HG03196 (cell line): ENCODE measurements around the gene NAT10.
"Not testable (repeated sequence)": the region's sequence is repeated elsewhere in the genome, so short reads cannot be mapped to it uniquely, and the experiment has no call there.

Experiments used
- ATAC-seq: cut with Tn5 transposase; IDR thresholded peaks from one replicate; pipeline ENCODE4 v1.9.1; 2021; ENCODE audit not compliant: unreplicated experiment

NAT10 gene

DNA sequence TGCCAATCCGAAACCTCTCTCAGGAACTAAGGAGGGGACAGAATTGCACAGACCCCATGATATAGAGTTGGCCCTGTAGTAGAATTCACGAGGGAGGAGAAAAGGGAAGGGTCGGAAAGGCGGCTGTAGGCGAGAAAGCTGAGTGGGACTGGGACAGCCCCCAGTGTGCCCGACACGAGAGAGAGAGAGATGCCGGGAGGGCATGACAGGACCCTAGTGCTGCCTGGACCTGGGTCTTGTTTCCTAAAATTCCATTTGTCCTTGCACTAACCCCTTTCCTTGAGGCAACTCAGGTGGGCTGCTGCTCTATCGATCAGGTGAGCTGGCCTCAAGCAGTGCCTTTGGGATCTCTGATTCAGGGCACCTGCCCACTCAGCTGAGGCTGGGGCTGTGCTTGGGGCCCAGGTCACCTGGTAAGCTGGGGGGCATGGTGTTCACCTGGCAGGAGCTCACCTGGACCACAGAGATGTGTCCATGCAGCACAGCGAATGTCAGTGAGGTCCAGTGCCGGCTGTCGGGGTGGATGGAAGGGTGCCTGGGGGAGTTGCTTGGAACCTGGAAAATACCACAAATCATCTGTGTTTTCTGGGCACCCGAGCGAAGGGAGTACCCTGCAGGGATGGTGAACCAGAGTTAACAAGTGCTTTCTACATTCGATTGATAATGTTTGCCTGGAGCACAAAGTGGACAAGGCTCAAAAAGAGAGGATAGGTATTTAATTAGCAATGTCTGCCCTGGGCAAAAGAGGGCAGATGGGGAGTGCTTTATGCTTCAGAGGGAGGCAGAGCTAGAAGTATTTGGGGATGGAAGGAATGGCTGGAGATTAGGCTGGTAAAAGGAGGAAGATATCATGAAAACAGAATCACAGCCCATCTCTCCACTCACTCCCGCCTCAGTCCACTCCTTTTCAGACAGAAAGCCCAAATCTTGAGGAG lies 61.6 kb downstream of the NAT10 start:
- no peak for ATAC-seq

DNA sequence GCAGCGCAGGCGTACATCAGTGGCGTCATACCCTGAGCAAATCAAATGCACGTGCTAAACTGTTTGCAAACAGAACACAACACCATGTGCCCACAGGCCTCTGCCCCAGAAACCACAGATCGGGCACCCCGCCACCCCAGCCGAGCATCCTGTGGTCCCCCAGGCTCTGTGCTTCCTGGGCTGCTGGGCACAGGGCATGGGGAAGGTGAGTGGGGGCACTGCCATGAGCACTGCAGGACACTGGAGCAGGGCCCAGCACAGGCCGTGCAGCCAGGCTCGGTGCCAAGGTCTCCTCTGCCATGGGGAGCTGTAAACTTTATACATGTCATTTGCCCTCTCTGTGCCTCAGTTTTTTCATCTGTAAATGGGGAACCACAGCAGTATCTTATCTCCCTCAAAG lies 62.5 kb downstream of the NAT10 start:
- no peak for ATAC-seq

DNA sequence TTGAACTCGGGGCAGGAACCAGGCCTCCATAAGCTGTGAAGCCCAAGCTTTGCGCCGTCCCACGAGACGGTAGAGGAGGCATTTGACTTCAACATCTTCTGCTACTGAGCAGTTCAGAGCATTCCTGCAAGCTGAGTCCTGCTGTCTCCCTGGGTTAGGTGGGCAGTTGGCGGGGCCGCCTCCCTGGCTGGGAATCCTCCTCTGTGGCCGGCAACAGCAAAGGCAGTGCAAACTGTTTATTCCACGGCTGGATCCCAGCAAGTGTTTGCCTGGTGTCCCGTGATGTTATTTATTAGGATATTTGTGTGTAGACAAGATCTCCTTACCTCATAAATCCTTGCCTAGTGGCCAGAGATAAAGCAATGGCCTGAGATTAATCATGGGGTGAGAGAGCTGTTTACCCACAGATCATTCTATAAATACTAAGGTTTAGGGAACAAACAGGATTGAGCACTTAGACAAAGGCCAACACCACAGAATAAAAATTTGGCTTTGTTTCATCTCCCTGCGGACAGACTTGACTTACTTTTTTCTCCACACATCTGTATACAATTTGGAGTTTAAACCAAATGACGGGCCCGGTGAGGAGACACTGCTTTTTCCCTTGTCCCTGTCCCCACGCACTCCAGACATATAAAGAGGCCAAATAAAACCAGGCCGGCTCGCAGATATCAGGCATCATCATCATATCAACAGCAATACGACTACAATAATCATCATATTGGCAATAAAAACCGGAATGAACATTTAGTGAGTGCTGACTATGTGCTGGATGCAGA lies 63.4 kb downstream of the NAT10 start:
- ATAC-seq, result no peak

DNA sequence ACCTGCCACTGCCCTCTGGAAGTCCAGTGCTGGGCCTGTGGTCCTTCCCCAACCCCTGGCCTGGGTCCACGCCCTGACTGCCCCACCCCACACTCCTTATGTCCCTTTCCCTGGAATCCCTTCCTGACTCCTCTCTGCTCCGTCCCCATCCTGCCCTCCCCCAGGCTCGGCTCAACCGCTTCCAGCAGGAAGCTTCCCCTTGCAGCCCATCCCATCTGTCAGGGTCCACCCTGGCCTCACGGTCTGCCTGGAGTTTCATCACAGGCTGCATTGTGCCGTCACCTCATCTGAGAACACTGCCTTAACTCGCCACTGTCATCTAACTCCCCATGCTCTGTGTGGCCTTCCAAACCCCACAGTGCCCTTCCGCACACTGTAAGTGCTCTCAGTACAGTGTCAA lies 64.3 kb downstream of the NAT10 start:
- no peak for ATAC-seq

DNA sequence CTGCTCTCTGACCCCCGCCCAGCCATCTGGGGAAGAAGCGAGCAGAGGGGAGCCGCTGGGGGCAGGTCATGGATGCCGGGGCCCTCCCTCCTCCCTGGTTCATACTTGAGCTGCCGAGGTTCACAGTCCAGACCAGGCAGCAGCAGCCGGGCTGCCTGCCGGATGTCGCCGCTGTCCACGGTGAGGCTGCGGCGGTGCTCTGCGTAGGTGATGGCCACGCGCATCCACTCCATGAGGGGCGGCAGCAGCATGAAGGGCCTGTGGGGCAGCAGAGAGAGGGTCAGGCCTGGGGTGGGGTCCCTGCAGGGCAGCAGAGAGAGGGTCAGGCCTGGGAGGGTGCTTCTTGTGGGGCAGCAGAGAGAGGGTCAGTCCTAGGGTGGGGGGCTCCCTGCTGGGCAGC lies 67.6 kb downstream of the NAT10 start:
- ATAC-seq, result no peak

DNA sequence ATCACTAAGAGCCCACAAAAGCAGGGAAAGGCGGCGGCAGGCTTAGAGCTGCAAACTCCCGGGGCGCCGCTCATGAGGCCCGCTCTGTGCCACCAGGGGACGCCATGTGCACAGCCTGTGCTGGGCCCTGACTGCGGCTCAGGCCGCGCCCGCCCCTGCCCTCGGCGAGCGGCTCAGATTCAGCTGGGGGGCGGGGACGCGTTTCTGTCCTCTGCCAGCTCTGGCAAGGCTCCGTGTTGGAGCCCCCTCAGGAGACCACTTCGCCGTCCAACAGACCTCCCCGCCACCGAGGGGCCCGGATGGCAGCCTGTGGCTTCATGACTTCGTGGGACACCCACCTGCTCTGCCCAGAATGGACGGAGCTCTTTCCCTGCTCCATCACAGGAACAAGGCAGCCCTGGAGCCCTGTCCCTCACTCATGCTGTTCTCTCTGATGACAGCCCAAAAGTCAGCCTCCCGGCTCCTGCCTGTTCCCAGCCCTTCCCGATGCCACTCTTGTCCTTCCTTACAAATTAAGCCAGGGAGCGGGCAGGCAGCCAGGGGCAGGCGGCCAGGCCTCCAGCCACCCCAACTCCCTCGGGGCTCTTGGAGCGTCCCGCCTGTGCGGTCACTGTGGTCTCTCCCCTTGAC lies 69.1 kb downstream of the NAT10 start:
- peak; percentile 61 for ATAC-seq

DNA sequence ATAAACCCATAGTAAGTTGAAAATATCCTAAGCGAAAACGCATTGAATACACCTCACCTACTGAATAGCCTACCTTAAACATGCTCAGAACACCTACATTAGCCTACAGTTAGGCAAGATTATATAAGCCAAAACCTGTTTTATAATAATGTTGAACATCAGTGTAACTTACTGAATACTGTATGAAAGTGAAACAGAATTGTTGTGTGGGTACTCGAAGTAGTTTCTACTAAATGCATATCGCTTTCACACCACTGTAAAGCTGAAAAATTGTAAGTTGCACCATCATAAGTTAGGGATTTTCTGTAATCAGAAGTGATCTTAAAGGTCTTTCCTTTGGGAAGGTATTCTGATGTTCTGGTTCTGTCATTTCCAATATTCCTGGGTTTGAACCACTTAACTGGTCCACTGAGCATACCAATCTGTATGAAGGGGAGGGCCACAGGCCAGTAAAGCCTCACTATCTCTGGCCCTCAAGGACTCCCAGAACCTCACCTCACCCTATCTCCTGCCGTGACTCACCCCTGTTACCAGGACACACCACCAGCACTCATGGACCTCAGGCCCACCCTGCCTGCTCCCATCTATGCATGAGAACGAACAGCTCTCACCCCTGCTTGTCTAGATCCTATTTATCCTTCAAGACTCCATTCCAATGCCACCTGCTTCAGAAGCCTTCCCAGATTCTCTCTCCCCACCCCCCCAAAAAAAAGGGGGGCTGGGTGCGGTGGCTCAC lies 70.0 kb downstream of the NAT10 start:
- no peak for ATAC-seq

DNA sequence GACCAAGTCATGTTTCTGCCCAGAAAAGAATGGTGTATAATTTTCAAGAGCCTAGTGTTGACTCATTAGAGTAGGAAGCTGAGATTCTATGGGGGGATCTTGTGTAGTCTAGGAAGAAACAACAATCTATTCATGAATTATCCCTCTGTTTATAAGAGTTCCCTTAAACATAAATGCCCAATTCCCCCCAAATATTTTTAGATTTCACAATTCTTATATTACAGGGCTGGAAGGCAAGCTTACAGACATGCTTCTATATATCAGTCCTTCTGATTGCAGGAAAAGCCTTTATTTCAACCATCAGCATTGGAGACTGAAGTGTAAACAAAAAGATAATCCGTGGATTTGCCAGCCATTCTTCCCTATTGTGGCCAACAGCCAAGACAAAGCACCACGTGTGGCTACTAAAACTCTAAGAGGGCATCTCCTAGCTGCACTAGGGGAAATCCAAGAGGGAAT lies 71.4 kb downstream of the NAT10 start:
- ATAC-seq, result no peak

DNA sequence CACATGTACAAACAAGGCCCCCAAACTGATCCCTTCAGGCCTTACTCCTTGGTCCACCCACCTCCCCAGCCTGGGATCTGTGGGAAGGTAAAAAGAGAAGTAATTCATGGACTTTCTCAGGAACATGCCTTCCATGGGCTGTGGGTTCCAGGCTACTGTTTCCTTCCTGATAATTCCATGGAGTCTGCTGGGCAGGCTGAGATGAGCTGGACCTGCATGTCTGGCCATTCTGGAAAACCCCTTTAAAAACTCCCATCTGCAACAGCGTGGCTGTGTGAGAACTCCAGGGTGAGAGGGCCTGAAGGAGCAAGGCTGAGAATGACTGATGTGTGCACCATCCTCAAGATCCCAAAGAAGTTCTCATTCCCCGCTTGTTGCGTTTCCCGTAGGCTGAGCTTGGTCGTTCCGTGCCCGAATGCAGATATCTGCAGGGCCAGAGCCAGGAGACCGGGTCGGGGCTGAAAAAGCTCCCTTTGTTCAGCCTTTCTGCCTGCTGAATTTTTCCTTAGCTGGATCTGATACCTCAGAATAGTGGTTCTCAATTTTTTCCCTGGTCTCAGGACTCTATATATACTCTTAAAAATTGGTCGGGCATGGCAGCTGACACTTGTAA lies 72.9 kb downstream of the NAT10 start:
- no peak for ATAC-seq

DNA sequence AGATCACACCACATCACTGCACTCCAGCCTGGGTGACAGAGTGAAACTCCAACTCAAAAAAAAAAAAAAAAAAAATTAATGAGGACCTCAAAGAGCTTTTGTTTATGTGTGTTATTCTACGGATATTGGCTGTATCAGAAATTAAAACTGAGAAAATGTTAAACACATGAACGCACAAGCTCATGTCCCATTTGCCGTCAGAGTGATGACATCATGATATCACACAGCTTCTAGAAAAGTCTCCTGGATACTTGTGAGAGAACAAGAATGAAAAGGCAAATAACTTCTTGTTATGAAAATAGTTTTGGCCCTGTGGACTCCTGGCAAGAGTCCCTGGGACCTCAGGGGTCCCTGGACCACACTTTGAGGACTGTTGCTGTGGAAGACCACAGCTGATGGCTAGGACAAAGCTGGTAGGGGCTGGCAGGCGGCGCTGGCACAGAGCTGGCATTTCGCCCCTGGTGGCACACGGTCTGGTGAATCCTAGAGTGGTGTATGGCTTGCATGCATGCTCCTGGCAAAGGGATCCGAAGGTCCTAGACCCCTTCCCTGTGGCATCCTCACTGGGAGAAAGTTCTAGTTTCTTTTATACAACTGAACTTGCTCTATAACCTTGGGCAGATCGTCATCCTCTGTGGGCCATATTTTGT lies 73.7 kb downstream of the NAT10 start:
- ATAC-seq, result no peak

DNA sequence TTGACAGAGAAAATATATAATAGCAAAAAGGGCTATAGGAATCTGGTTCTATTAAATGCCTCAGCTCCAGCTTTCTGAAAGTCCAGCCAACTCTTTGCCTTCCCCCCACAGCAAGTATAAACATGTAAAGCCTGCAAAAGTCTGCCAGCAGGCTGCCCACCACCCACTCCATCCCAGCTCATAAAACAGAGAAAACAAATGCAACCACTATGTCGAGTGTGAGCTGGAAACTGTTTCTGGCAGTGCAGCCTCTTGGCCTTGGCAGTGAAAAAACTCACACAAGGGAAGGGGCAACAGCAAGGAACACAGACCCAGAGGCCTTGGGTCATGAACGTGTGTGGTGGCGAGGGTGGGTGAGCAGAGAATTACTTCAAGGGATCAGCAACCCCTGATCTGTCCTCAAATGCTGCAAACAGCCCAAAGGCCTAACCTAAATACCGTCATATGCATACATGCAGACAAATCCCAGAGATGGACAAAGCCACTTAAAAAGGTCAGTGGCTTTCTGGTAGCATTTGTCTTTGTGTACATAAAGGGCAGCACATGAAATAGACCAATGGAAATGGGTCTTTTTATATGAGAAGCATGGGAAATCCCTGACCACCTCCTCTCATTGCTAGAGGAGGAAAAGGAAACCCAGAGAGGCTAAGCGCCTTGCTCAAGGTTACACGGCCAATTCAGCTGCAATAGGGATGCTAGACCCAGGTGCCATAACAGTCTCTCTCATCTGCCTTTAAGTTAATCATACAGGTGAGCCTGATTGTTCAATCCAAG lies 74.8 kb downstream of the NAT10 start:
- ATAC-seq, result no peak

DNA sequence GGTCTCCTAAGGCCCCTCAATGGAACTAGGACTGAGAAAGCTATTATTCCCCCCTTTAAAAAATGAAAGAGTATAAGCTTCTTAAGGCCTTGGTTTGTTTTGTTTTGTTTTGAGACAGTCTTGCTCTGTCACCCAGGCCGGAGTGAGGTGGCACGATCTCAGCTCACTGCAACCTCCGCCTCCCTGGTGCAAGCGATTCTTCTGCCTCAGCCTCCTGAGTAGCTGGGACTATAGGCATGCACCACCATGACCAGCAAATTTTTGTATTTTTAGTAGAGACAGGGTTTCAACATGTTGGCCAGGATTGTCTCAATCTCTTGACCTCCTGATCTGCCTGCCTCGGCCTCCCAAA lies 75.4 kb downstream of the NAT10 start:
- not testable (repeated sequence) for ATAC-seq

DNA sequence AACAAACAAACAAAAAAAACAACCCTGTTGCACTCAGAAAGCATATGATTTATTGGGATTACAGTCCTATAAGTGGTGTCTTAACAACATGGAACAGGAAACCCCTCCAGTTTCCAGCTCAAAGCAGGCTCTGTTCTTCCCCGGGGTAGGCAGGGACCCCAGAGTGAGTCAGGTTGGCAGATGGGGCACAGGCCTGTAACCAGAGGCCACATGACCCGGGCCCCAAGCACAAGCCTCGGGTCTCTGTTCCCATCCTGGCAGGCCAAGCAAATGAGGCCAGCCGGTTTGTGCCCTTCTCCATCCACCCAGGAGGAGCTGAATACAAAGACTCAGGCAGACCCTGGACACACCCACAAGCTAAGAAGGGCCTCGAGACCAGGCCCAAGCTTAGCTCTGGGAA lies 75.8 kb downstream of the NAT10 start:
- ATAC-seq, result no peak

DNA sequence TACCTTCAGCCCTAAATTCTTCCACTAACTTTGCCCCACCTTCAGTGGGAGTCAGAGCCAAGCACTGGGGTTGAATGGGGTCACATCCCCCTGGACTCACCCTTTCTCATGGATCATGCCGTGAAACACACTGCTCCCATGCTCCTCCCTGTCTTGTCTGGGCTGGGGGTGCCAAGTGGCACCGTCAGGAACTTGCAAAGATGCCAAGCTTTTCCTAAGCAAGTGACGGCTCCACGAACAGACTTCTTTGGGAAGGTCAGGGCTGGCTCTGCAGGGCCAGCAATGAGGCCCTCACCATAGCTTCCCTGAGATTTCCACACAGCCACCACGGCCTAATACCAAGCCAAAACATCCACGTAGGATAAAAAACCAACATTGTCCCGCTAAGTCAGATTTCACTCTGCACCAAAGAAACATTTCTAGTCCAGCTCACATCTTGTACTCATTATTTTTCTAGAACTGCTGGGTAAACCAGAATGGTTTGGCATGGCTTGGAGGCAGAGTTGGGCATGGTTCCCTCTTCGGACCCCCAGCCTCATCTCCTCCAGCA lies 76.5 kb downstream of the NAT10 start:
- no peak for ATAC-seq

DNA sequence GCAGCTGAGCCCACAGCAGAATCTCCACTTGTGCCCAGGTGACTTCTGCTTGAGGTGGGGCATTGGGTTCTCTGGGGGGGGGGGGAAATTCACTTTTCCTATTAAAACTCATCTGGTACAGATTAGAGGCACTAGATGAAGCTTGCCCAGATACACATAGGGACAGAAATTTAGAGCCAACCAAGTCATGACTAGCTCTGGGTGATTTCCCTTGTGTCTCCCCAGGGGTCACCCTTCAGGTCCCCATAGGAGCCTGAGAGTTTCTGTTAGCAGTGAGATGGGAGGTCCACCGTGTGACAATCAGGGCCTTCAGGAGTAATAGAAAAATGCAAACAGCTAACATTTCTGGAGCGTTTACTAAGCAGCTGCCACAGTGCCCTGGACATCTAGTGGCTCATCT lies 77.0 kb downstream of the NAT10 start:
- no peak for ATAC-seq

DNA sequence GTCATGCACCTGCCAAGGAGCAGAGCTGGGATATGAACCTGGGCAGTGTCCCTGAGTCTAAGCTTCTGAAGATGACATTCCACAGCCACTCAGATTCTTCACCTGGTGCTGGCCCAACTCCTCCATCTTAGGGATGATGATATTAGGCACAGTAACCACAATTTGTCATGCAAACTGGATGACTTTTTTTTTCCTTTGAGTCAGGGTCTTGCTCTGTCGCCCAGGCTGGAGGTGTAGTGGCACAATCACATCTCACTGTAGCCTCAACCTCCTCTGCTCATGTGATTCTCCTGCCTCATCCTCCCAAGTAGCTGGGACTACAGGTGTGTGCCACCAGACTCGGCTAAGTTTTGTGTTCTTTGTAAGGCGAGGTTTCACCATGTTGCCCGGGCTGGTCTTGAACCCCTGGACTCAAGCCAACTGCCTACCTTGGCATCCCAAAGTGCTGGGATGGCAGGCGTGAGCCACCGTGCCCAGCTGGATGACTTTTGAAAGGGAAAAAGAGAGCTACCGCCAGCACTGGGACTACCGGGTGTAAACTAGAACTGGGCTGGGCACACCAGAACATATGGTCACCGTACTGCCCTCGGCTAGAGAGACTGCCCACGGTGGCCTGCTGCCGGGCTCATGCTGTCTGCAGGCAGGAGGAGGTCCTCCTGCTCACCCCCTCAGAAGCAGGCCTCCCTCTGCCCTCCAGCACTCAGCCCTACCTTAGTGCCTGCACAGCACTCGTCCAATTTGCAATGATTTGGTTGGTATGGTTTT lies 77.7 kb downstream of the NAT10 start:
- no peak for ATAC-seq

DNA sequence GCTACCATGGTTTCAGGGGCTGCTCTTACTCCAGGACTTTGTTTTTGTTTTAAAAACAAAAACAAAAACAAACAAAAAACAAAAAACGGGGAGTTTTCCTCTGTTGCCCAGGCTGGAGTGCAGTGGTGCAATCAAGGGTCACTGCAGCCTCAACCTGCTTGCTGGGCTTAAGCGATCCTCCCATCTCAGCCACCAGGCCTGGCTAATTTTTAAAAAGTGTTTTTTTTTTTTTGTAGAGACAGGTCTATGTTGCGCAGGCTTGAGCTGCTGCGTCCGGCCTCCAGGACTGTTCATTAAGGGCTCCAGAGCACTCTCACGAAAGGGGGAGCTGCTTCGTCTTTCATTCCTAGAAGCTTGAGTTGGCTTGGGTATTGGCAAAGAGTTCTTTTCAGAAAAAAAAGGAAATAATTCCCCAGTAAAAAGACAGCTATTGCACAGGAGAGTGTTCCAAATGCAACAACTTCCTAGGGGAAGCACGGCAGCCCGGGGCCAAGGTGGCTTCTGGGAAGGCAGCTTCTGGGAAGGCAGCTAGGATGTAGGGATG lies 78.5 kb downstream of the NAT10 start:
- ATAC-seq, result no peak

DNA sequence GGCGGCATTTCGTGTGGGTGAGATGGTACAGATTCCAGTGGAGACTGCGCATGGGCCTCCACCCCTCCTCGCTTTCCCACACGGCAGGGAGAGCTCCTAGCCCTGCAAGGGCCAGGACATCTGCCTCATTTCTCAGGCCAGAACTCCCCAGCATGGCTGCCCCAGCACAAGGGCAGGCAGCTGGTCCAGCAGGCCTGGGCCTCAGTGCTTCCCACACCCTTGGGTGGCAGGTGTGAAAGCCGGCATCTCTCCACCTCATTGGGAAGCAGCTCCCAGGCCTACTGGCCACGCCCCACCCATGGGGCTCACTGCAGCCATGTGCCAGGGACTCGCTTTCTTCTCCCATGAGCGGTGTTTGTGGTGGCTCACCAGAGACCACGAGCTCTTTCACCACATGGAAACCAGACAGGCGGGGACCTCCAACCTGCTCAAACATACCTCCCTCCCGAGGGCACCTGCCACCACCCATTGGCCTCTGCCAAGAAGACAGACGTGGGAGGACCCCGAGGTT lies 79.1 kb downstream of the NAT10 start:
- ATAC-seq, result no peak
